ENCODE data around the gene TAMM41.
A peak's percentile ranks its signal among the peaks of the same experiment; 100 is the strongest.

TAMM41 gene

DNA sequence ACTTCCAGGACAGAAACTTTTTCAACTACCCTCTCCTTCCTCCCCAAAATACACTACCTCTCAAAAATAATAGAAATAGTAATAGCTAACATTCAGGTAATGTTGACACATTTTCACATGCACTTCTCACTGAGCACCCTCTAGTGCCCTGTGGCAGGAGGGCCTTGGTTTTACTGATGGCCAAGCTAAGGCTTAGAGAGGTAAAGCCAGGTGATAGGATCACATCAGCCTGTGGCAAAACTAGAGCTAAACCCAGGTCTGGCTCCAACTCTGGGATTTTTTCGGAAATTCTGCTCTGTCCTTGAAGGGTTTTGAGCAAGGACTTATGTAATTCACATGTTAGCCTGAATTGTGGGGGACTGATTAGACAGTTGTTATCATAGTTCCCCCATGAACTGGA, 922 bp upstream of the TAMM41 start:
- no peak for DNase-seq (ENCODE audit: low read depth)
- no peak for TF ChIP-seq POLR2A (IDR thresholded peaks at IDR 0.05; ENCODE audit: extremely low read depth, insufficient read length)
- no peak overlapping the region for H3K4me3 ChIP-seq (ENCODE audit: low read depth, low read length)

DNA sequence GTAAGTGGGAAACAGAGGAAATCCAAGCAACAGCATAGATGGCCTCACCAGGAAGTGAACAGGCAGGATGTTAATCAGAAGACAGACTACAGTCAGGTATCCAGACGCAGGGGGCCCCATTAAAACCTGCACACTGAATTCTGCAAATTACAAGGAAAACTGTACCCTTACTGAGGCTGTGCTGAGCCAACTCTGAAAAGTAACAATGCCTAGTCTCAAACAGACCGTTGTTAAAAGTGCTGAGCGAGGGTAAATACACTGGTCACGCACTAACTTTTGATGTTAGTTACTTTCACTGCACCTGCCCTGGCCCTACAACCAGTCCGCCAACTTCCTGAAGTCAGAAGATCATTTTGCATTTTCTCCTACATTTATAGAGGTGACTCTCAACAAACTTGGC, 1.0 kb downstream of the TAMM41 start:
- peak overlapping the region; percentile 90 for H3K4me3 ChIP-seq (ENCODE audit: low read depth, low read length)
- peak; percentile 26 for DNase-seq (ENCODE audit: low read depth)
- no peak for TF ChIP-seq MYC (IDR thresholded peaks at IDR 0.05; ENCODE audit: low read depth, low read length)
- no peak for TF ChIP-seq POLR2A (IDR thresholded peaks at IDR 0.05; ENCODE audit: extremely low read depth, insufficient read length)
- TF ChIP-seq, protein P1, sequence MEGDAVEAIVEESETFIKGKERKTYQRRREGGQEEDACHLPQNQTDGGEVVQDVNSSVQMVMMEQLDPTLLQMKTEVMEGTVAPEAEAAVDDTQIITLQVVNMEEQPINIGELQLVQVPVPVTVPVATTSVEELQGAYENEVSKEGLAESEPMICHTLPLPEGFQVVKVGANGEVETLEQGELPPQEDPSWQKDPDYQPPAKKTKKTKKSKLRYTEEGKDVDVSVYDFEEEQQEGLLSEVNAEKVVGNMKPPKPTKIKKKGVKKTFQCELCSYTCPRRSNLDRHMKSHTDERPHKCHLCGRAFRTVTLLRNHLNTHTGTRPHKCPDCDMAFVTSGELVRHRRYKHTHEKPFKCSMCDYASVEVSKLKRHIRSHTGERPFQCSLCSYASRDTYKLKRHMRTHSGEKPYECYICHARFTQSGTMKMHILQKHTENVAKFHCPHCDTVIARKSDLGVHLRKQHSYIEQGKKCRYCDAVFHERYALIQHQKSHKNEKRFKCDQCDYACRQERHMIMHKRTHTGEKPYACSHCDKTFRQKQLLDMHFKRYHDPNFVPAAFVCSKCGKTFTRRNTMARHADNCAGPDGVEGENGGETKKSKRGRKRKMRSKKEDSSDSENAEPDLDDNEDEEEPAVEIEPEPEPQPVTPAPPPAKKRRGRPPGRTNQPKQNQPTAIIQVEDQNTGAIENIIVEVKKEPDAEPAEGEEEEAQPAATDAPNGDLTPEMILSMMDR (IDR thresholded peaks at IDR 0.05; ENCODE audit: low read depth, low read length) = no peak
- TF ChIP-seq, protein P2, sequence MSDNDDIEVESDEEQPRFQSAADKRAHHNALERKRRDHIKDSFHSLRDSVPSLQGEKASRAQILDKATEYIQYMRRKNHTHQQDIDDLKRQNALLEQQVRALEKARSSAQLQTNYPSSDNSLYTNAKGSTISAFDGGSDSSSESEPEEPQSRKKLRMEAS (IDR thresholded peaks at IDR 0.05; ENCODE audit: low read depth, low read length) = no peak

DNA sequence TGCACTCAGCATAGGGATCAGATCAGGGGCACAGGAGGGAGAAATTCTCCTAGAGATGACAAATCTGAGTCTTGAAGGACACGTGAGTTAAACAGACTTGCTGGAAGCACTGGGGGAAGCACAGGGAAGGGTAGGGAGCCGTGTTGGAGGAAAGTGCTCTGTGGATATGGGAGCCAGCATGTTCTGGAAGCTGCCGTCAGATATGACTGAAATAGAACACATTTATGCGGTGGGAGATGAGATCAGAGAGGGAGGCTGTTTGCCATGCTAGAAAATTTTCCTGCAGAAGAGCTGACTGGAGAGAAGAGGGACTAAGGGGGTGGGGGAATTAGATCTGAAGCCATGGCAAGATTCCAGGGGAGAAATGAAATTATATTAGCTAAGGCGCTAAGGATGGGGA, 1.8 kb downstream of the TAMM41 start:
- H3K4me3 ChIP-seq (ENCODE audit: low read depth, low read length) = peak overlapping the region; percentile 90
- DNase-seq (ENCODE audit: low read depth) = no peak
- no peak for TF ChIP-seq POLR2A (IDR thresholded peaks at IDR 0.05; ENCODE audit: extremely low read depth, insufficient read length)
- no peak for TF ChIP-seq MYC (IDR thresholded peaks at IDR 0.05; ENCODE audit: low read depth, low read length)
- TF ChIP-seq, protein P2 (IDR thresholded peaks at IDR 0.05; ENCODE audit: low read depth, low read length) = no peak
- TF ChIP-seq, protein P1 (IDR thresholded peaks at IDR 0.05; ENCODE audit: low read depth, low read length) = no peak

DNA sequence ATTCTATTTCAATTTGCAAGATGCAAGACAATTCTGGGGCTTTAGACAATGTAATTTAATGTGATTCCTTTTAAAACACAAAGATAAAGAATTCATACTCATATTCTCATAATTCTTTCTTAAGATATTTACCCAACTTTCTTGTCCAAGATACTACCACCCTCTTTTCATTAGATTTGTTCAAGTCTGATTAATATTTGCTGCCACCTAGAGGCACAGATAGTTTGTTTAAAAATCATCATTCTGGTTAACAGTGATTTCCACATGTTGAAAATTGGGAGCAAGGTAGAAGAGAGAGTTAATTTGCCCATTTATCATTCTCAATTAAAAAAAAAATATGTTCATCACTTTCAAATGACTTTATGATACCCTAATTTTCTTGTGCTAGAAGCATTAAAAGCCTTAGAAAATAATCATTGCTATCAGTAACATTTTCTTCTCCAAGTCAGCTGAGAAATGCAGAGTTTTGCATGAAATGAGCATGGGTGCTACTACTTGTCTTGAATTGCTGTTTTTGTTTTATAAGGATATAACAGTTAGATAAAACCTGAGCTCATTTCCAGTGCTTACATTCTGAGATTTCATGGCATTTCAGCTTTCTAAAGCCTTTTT, 11.6 kb downstream of the TAMM41 start:
- peak; percentile 29 for DNase-seq (ENCODE audit: low read depth)
- TF ChIP-seq MYC (IDR thresholded peaks at IDR 0.05; ENCODE audit: low read depth, low read length) (no peak), POLR2A (IDR thresholded peaks at IDR 0.05; ENCODE audit: extremely low read depth, insufficient read length) (no peak)
- TF ChIP-seq, protein P1 (IDR thresholded peaks at IDR 0.05; ENCODE audit: low read depth, low read length) = peak; percentile 18
- H3K4me3 ChIP-seq (ENCODE audit: low read depth, low read length) = no peak overlapping the region

DNA sequence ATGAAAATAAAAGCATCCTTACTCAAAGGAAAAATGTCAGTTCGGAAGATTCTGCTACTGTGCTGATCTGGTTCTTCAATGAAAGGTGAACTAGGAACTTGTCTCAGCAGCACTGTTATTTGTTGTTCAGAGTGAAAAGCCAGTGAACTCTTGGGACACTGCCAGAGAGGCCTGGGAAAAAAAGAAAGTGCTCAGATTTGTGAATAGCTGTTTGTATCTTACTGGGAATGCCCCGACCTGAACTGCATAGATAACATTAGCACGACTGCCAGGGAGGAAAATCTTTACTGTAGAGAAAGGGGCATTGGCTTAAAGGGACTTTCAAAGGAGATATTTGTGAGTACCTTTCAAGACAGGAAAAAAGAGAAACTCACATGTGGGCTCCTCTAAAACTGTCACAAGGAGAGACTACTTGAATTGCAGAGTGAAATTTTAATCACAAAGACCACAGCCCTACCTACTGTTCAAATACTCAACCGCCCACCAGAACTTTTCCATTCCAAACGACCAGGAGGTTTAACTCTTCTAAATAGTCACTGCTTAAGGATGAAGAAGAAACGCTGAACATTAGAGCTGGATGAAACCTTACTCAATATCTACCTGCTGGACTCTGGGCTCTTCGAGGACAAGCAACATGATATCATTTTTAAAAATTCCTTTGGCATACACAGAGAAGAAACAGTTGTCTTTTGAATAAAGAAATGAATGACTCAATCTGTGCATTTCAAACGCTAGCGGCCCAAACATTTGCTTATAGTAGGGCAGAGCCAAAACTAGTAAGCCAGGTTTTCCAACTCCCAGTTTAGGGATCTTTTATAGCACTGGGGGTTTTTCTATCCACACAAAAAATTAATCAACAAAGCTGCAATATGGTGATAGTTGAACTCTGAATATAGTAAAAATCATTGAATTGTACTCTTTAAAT, 13.4 kb downstream of the TAMM41 start:
- no peak for DNase-seq (ENCODE audit: low read depth)
- no peak overlapping the region for H3K4me3 ChIP-seq (ENCODE audit: low read depth, low read length)
- TF ChIP-seq MYC (IDR thresholded peaks at IDR 0.05; ENCODE audit: low read depth, low read length) (no peak), POLR2A (IDR thresholded peaks at IDR 0.05; ENCODE audit: extremely low read depth, insufficient read length) (no peak)
- TF ChIP-seq, protein P1 (IDR thresholded peaks at IDR 0.05; ENCODE audit: low read depth, low read length) = no peak
- TF ChIP-seq, protein P2 (IDR thresholded peaks at IDR 0.05; ENCODE audit: low read depth, low read length) = no peak

DNA sequence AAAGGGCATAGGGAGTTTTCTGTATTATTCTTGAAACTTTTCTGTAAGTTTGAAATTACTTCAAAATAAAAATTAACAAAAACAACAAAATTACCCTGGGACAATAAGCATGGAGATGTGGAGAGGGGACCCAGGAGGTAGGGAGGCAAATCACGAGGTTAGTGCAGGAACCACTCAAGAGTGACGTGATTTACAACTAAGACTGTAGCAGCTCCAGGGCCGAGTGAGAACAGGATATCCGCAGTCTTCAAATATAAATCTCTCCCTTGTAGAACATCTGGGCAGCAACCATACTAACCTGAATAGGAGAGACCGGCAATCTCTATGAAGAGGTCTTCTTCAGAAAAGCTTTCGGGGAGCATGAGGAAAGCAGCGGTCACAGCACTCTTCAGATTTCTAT, 17.3 kb downstream of the TAMM41 start:
- no peak for DNase-seq (ENCODE audit: low read depth)
- TF ChIP-seq, protein P1 (IDR thresholded peaks at IDR 0.05; ENCODE audit: low read depth, low read length) = no peak
- TF ChIP-seq MYC (IDR thresholded peaks at IDR 0.05; ENCODE audit: low read depth, low read length) (no peak), POLR2A (IDR thresholded peaks at IDR 0.05; ENCODE audit: extremely low read depth, insufficient read length) (no peak)
- no peak overlapping the region for H3K4me3 ChIP-seq (ENCODE audit: low read depth, low read length)
